NT2/D1 (cell line): Measurements from ENCODE around the gene LRP8.

Experiments used
- SUZ12 ChIP-seq: IDR thresholded peaks from 2 replicates; pipeline ENCODE4 v1.6.1; 2011; ENCODE audit not compliant: insufficient read length, insufficient read depth; ENCODE audit errors: extremely low read depth
- YY1 ChIP-seq: IDR thresholded peaks from 2 replicates; pipeline ENCODE4 v1.6.1; 2011; ENCODE audit not compliant: insufficient read length, insufficient read depth
- ZNF274 ChIP-seq: IDR thresholded peaks from 2 replicates; pipeline ENCODE4 v1.6.1; 2011; ENCODE audit warnings: mild to moderate bottlenecking, low read depth, low read length

DNA sequence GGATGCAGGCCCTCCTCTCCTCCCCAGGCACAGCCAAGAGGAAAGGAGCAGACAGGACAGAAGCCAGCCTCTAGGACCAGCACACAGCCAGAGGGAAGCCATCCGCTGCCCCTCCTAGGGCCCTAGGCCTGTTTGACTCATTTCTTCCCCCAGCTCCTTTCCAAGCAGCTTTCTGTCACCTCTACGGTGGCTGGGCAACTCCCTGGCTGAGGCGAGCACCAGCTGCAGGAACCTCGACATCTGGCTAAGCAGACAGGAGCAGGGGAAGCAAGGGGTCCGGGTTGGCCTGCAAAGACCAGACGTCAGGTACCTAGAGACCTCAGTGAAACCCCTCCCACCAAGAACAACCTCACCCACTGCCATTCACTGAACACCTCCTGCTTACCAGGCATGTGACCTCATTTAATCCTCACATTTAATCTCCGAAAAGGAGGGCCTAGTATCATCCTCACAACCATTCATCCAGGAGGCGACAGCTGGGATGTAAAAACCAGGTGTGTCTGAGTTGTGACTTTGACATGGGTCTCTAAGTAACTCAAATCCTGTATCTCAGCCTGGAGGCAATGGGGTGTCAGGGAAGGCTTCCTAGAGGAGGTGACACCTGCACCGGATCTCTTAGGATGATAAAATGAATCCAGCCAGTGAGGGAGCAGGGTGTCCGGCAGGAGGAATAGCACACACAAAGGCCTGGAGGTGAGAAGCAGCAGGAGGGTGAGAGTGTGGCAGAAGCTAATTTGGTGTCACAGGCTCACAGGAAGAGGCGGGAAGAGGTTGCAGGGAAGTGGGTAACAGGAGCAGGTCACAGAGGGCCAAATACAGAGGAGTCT, 5.9 kb downstream of the LRP8 start:
- TF ChIP-seq YY1 (no peak), SUZ12 (no peak), ZNF274 (no peak)
